OCI-M2 (cell line): ENCODE results near the gene ZBED5.
A peak's percentile ranks its signal among the peaks of the same experiment; 100 is the strongest.
"Not testable (repeated sequence)": the region's sequence is repeated elsewhere in the genome, so short reads cannot be mapped to it uniquely, and the experiment has no call there.

Experiments used
- DNase-seq: peaks from one replicate; lab custom pipeline; 2025; ENCODE audit not compliant: unreplicated experiment; lab: John Stamatoyannopoulos, UW

The ZBED5 gene

DNA sequence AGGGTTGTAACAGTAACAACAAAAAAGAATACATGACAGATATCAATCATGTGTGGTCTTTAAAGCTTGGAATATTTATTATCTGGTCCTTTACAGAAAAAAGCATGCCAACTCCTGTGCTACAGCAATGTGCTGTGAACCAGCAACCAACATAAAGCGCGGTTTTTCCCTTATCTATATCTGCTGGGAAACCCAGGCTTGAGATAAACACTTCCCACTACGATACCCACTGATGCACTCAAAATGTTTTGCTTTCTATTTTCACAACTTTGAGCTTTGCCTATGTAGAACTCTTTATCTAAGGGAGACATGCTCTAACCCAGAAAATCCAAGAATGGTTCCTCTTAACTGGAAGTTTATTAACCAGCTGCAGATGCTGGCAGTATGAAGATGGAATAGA, 19.0 kb downstream of the ZBED5 start:
- DNase-seq: no peak

DNA sequence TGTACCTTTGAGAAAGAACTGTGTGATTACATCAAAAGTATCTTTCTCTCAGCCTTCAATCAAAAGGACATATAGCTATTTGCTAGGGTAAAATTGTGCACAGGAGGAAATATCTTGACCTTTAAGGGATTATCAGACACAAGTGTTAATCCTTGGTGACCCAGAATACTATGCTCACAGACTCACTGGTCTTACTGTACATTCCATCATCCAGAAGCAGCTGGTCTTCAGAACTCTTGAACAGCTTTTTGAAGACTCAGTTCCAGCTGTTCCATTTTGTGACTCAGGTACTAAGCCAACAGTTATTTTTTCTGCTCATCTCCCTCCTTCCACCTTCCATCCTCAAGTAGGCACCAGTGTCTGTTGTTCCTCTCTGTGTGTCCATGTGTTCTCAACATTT, 19.8 kb downstream of the ZBED5 start:
- no peak for DNase-seq

DNA sequence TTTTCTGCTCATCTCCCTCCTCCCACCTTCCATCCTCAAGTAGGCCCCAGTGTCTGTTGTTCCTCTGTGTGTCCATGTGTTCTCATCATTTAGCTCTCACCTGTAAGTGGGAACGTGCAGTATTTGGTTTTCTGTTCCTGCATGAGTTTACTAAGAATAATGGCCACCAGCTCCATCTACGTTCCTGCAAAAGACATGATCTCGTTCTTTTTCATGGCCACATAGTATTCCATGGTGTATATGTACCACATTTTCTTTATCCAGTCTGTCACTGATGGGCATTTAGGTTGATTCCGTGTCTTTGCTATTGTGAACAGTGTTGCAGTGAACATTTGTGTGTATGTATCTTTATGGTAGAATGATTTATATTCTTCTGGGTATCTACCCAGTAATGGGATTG, 21.0 kb downstream of the ZBED5 start:
- not testable (repeated sequence) for DNase-seq

DNA sequence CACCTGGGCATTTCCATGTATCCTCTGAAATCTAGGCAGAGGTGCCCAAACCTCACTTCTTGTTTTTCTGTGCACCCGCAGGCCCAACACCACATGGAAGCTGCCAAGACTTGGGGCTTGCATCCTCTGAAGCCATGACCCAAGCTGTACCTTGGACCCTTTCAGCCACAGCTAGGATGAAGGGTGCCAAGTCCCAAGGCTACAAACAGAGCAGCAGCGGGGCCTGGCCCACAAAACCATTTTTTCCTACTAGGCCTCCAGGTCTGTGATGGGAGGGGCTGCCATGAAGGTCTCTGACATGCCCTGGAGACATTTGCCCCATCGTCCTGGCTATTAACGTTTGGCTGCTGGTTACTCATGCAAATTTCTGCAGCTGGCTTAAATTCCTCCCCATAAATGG, 28.7 kb downstream of the ZBED5 start:
- no peak for DNase-seq

DNA sequence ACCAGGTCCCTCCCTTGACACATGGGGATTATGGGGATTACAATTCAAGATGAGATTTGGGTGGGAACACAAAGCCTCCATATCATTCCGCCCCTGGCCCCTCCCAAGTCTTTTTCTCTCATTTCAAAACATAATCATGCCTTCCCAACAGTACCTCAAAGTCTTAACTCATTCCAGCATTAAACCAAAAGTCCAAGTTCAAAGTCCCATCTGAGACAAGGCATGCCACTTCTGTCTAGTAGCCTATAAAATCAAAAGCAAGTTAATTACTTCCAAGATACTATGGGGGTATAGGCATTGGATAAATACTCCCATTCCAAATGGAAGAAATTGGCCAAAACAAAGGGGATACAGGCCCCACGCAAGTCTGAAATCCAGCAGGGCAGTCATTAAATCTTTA, 29.5 kb downstream of the ZBED5 start:
- DNase-seq: no peak

DNA sequence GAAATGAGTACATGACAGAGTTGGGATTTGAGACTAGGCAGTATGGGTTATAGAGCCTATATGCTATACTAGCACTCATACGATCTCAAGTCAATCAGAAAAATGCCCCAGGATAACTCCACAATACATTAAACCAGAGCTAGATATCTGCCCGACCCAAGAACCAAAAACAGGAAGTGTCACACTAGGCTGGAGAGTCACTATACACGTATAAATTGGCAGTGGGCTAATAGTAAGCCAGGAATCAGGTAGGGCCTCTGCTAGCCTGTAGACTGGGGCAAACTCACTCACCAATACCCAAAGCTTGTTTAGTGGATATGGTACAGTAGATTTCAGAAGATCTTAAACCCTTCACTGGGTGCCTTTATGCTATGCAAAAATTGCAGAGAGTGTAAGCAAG, 33.0 kb downstream of the ZBED5 start:
- peak; percentile 23 for DNase-seq

DNA sequence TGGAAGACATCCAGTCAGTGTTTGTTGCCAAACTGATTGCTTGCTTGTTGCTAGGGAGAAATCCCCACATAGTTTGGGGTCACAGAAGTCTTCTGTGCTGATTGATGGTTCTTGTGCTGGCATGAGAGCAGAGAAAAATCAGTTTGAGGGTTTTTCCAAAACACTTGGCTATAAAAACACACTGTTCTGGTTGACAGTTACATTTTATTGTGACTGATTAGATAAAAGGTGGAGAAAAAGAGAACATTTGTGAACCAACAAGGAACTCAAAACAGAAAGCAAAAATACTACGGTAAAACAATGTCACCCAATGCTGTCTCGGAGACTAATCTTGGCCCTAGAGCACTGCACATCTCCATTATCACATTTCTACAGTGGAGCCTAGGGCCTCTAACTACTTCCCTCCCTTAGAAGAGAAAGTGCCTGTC, 34.7 kb downstream of the ZBED5 start:
- DNase-seq: peak; percentile 24

DNA sequence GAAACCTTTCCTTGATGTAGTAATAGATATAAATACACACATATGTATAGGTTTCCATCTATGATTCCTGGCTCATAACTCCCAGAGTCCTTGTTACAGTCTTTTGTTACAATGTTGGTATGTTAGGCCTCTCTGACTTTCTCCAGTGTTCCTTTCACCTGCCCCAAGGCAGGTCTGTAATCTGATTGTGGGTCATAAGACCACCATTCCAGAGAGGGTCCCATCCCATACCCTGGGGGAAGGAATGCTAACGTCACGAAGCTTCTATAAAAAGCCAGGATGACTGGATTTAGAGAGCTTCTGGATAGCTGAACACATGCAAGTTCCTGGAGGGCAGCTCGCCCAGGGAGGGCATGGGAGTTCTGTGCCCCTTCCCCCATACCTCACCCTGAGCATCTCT, 35.4 kb downstream of the ZBED5 start:
- DNase-seq: not testable (repeated sequence)

DNA sequence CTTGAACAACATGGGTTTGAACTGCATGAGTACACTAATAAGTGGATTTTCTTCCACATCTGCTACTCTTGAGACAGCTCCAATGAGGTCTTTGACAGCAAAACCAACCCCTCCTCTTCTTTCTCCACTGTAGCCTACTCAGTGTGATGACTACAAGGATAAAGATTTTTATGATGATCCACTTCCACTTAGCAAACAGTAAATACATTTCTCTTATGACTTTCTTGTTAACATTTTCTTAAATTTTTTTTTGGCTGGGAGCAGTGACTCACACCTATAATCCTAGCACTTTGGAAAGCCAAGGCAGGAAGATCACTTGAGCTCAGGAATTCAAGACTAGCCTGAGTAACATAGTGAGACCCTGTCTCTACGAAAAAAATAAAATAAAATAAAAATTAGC, 39.3 kb downstream of the ZBED5 start:
- no peak for DNase-seq

DNA sequence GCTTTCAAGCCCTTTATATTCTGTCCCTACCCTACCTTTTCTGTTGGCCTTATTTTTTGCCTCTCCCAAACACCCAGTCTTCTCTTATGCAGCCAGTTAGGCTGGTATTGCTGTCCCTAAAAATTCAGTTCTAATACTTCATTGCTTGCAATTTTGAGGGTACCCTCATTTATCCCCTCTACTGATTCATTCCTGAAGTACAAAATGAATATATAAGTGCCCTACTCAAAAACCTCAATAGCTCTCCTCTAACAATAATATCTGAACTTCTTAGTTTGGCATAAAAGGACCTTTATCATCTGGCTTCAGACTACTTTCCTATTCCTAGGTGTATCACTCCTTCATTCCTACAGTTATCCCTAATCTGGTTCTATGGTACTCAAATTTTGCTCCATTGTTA, 43.9 kb downstream of the ZBED5 start:
- DNase-seq: no peak

DNA sequence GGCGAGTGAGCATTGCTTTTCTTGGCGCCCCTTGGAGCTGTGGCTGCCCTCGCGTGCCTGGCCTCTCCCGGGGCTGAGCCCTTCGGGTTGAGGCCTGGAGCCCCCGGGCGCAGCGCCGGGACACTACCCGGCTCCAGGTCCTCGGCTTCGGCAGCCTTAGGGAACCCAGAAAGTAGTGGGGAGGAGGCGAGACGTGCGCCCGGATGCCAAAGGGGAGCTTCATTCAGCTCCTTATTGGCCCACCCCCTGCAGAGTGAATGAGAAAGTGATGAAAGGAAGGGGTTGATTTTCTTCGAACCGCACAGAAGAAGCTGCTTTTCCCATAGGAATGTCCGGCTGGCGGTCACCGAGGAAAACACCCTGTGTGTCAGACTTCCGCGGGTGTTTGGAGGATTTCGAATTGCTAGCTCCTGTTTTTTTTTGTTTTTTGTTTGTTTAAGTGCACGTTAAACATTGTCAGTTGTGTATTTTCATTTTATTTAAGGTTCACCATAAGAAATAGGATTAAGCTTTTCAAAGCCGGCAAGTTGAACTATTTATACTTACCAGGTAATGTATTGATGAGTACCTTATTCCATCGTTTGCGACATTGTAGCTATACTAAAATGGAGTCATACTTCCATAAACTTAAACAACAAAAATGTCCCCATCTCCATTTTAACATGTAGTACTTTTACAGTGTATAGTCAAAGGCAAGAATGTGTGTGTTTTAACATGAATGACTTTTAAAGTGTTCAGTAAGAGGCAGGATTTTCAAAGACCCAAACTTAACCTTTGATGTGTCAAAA, 48.3 kb downstream of the ZBED5 start:
- DNase-seq: no peak

DNA sequence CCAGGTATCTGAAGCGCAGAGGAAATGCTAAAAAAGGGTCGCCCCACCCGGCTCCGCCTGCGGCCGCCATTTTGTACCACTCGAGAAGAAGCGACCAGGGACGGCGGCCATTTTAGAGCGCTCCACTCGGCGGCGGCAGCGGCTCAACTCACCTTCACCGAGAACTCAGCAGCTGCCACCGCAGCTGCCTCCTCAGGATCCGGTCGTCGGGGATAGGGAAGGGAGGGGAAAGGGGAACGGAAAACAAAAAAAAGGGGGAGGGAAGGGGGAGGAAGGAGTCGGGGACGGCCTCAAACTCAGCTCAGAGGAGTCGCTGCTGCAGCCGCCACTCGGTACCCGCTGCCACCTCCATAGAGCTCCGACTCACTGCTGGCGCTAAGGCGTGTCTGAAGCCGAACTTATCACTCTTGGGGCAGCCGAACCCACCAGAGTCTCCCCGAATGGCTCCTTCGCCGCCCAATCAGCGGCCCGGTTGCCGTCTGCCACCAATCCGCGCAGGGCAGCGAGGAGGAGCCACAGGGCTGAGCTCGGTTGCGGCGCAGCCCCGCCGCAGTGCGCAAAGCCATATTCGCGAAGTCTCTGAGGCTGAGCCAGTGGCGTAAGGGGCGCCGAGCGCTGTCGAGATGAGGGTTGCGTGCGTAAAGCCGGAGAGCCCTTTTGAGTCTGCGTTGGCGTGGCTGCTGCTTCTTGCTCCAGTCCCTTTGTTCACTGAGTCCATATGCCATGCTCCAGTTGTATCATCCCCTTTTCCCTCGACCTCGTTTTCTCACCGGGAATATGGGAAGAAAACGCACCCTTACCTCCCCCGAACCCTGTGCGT, 49.1 kb downstream of the ZBED5 start, which contains the start of gene EIF4G2:
Gene EIF4G2, minus strand, starts transcription at position 374 of the 820 bp plus-strand sequence.
- peak; percentile 83 for DNase-seq

DNA sequence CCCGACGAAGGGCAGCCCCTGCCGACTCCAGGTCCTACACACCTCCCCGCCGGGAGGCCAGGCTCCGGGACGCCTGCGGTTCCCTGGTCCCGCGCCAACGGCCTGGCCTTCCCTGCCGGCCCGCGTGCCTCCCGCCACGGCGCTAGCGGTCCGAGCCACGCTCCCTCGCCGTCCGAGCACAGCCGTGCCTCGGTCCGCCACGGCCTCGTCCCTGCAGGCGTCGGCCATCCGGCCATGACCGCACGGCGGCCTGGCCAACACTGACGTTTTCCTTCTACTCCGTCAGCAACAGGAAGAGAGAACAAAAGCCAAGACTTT, 49.7 kb downstream of the ZBED5 start:
- no peak for DNase-seq

DNA sequence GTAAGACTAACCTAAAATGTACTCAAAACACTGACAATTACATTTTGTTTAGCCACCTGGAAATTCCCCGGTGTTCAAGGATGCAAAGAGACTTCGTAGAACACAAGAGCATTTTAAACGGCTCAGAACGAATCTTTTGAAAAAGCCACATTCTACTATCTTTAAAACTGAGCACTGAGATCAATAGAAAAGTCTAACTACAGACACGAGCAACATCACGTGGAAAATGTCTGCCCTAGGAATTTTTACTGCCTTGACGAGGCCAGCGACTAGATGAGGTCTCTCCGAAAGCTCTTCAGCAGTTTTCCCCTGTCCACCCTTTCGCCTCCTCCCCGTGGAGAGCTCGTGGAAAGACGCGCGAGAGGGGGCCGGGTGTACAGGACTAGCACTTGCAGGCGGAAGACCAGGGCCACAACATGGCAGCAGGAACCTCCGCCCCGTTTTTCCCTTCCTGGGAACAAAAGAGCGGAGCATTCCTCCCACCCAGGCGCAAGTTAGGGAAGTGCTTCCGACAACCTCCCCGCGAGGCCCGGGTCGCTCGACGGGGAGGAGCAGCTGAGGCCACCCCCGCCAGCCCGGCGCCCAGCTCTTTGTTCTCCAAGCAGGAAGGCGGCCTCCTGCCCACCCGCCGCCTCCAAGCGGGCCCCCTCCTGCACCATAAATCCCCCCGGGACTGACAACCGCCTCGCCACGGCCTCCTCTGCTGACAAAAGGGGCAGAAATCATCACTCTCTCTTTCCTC, 50.2 kb downstream of the ZBED5 start:
- DNase-seq: no peak

DNA sequence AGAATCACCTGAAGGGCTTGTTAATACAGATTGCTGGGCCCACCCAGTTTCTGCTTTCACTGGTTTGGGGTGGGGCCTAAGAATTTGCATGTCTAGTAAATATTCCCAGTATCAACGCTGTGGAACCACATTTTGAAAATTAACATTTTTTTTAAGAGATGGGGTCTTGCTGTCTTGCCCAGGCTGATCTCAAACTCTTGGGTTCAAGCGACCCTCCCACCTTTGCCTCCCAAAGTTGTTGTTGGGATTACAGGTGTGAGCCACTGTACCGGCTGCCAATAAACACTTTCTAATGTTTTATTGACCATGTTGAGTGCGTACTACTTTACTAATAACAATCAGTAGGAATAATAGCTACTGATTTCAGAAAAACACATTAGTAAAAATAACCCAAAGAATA, 51.6 kb downstream of the ZBED5 start:
- no peak for DNase-seq

DNA sequence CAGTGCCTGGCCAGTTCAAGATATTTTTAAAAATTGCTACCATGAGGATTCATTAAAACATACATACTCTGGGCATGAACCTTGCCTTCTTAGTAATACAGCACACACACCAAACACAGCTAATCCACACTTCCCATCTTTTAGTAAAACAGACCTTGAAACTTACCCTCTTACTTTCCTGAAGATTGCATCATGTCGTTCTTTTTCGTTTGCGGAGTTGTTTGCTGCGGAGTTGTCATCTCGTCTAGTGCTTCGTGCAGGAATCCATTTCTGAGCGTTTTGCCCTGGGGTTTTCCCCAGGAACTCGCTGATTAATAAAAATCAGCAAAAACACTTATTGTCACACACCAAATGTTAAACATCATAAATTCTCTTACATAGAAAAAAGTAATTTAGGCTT, 52.1 kb downstream of the ZBED5 start:
- DNase-seq: no peak

DNA sequence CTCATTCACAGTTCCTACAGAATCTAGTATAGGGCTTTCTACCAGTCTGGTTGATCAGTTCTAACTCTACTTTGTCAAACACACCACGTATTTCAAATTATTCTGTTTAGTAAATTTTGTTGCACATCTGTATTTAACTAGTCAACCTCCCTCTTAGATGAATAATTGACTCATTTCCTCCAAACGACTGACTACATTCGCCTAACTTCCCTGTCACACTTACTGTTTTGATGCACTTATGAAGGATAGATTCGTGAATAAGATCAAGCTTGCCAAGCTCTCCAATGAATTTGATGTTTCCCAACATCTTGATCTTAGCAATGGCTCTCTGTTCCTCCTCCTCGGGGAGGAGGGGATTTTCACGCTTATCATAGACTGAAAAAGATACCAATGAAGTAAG, 54.2 kb downstream of the ZBED5 start:
- DNase-seq: no peak
